NCI-H2171 treated with DMSO at 0.1 percent for 48 hours (cell line): ENCODE results near the gene SPRYD3.
"Not testable (repeated sequence)": the region's sequence is repeated elsewhere in the genome, so short reads cannot be mapped to it uniquely, and the experiment has no call there.

Experiments used
- DNase-seq: peaks from one replicate; lab custom pipeline; 2025; lab: John Stamatoyannopoulos, UW

Gene SPRYD3

GRCh38 chr12:53101931-53102781 is 23.0 kb upstream of the SPRYD3 start:
- no peak for DNase-seq

- no peak for DNase-seq
Observed at GRCh38 chr12:53101266-53101665, 22.1 kb upstream of the SPRYD3 start.

- DNase-seq, result no peak
Observed at GRCh38 chr12:53100466-53101151, 21.4 kb upstream of the SPRYD3 start.

GRCh38 chr12:53099071-53099882 is 20.1 kb upstream of the SPRYD3 start:
- DNase-seq, result peak; percentile 56

GRCh38 chr12:53098354-53098981 is 19.3 kb upstream of the SPRYD3 start:
- no peak for DNase-seq

- DNase-seq, result peak; percentile 63
Observed at GRCh38 chr12:53097564-53098353, 18.6 kb upstream of the SPRYD3 start, which contains the start of gene IGFBP6. Gene IGFBP6, plus strand, starts transcription at chr12:53097667. Its CDS starts 51 bp downstream, at chr12:53097718.

GRCh38 chr12:53097207-53097563 is 18.0 kb upstream of the SPRYD3 start:
- peak; percentile 32 for DNase-seq

- DNase-seq, result no peak
Observed at GRCh38 chr12:53096759-53097158, 17.6 kb upstream of the SPRYD3 start.

- DNase-seq, result no peak
Observed at GRCh38 chr12:53096089-53096741, 17.0 kb upstream of the SPRYD3 start.

- DNase-seq, result not testable (repeated sequence)
Observed at GRCh38 chr12:53095596-53095895, 16.4 kb upstream of the SPRYD3 start.

- not testable (repeated sequence) for DNase-seq
Observed at GRCh38 chr12:53094796-53095595, 15.8 kb upstream of the SPRYD3 start.

GRCh38 chr12:53094394-53094787 is 15.2 kb upstream of the SPRYD3 start:
- no peak for DNase-seq

GRCh38 chr12:53093777-53094393 is 14.7 kb upstream of the SPRYD3 start:
- no peak for DNase-seq

- no peak for DNase-seq
Observed at GRCh38 chr12:53091756-53092155, 12.6 kb upstream of the SPRYD3 start.

GRCh38 chr12:53090554-53090953 is 11.4 kb upstream of the SPRYD3 start:
- DNase-seq, result no peak

GRCh38 chr12:53090105-53090504 is 10.9 kb upstream of the SPRYD3 start:
- no peak for DNase-seq

GRCh38 chr12:53086361-53086760 is 7.2 kb upstream of the SPRYD3 start:
- DNase-seq, result no peak

- no peak for DNase-seq
Observed at GRCh38 chr12:53082637-53083175, 3.5 kb upstream of the SPRYD3 start.
